GM06990 (cell line): ENCODE data around the gene C19orf25.

Experiments
- DNase-seq: peaks from one replicate; pipeline ENCODE4 v3.0.0-alpha.2; 2011; ENCODE audit not compliant: insufficient read length; ENCODE audit errors: extremely low read depth
- H3K27me3 ChIP-seq: replicated peaks from 2 replicates; pipeline ENCODE4 v1.6.0; 2011; ENCODE audit warnings: low read length; ENCODE audit not compliant: control insufficient read depth, insufficient read depth
- H3K36me3 ChIP-seq: 2 replicates; pipeline ENCODE4 v1.5.1; 2011; ENCODE audit warnings: low read length; ENCODE audit not compliant: control insufficient read depth, insufficient read depth
- H3K4me3 ChIP-seq: replicated peaks from 2 replicates; pipeline ENCODE4 v1.5.1; 2011; ENCODE audit warnings: low read depth, mild to moderate bottlenecking, control low read depth, low read length
- TF ChIP-seq, protein P1 (sequence below): IDR thresholded peaks from 2 replicates; pipeline ENCODE4 v1.5.1; 2011; ENCODE audit warnings: low read length, control low read depth, mild to moderate bottlenecking, inconsistent platforms; ENCODE audit not compliant: insufficient read depth, poor library complexity, severe bottlenecking

C19orf25 gene

DNA sequence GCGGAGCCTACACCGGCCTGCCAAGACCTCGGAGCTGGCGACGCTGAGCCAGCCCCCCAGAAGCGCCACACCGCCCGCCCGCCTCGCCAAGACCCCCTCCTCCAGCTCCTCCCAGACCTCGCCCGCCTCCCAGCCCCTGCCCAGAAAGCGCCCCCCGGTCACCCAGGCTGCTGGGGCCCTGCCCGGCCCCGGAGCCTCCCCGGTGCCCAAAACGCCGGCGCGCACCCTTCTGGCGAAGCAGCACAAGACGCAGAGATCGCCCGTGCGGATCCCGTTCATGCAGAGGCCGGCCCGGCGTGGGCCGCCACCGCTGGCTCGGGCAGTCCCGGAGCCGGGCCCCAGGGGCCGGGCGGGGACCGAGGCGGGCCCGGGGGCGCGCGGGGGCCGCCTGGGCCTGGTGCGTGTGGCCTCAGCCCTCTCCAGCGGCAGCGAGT is 10.2 kb downstream of the C19orf25 start:
- no peaks in the 10 kb centered on the region; the same call in 1 of the 2 replicates for H3K36me3 ChIP-seq
- H3K27me3 ChIP-seq, result no peaks in the 10 kb centered on the region; the same call in 1 of the 2 replicates
- peak; percentile 33 for DNase-seq
- TF ChIP-seq, protein P1, sequence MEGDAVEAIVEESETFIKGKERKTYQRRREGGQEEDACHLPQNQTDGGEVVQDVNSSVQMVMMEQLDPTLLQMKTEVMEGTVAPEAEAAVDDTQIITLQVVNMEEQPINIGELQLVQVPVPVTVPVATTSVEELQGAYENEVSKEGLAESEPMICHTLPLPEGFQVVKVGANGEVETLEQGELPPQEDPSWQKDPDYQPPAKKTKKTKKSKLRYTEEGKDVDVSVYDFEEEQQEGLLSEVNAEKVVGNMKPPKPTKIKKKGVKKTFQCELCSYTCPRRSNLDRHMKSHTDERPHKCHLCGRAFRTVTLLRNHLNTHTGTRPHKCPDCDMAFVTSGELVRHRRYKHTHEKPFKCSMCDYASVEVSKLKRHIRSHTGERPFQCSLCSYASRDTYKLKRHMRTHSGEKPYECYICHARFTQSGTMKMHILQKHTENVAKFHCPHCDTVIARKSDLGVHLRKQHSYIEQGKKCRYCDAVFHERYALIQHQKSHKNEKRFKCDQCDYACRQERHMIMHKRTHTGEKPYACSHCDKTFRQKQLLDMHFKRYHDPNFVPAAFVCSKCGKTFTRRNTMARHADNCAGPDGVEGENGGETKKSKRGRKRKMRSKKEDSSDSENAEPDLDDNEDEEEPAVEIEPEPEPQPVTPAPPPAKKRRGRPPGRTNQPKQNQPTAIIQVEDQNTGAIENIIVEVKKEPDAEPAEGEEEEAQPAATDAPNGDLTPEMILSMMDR, result no peak
- H3K4me3 ChIP-seq, result no peak overlapping the region

DNA sequence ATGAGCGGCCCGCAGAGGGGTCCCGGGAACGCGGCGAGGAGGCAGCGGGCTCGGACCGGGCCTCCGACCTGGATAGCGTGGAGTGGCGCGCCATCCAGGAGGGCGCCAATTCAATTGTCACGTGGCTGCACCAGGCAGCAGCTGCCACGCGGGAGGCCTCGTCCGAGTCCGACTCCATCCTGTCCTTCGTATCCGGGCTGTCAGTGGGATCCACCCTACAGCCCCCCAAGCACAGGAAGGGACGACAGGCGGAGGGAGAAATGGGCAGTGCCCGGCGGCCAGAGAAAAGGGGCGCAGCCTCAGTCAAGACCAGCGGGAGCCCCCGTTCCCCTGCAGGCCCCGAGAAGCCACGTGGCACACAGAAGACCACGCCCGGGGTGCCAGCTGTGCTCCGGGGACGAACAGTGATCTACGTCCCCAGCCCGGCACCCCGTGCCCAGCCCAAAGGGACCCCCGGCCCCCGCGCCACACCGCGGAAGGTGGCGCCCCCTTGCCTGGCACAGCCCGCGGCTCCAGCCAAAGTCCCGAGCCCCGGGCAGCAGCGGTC is 10.7 kb downstream of the C19orf25 start:
- TF ChIP-seq, protein P1, result no peak
- Histone ChIP-seq H3K36me3 (no peaks in the 10 kb centered on the region), H3K27me3 (no peaks in the 10 kb centered on the region; the same call in 1 of the 2 replicates), H3K4me3 (no peak overlapping the region)
- DNase-seq, result peak; percentile 18

DNA sequence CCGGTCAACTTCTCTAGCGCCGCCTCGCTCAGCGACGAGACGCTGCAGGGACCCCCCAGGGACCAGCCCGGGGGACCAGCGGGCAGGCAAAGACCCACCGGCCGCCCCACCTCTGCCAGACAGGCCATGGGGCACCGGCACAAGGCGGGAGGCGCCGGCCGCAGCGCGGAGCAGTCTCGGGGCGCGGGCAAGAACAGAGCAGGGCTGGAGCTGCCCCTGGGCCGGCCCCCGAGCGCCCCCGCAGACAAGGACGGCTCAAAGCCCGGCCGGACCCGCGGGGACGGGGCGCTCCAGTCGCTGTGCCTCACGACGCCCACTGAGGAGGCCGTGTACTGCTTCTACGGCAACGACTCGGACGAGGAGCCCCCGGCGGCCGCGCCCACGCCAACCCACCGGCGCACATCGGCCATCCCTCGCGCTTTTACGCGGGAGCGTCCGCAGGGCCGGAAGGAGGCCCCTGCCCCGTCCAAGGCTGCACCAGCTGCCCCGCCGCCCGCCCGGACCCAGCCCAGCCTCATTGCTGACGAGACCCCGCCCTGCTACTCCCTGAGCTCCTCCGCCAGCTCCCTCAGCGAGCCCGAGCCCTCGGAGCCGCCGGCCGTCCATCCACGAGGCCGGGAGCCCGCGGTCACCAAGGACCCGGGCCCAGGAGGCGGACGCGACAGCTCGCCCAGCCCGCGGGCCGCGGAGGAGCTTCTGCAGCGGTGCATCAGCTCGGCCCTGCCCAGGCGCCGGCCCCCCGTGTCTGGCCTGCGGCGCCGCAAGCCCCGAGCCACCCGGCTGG is 11.3 kb downstream of the C19orf25 start:
- DNase-seq, result peak; percentile 16
- H3K36me3 ChIP-seq, result no peaks in the 10 kb centered on the region
- TF ChIP-seq, protein P1, result no peak
- no peaks in the 10 kb centered on the region; the same call in 1 of the 2 replicates for H3K27me3 ChIP-seq
- H3K4me3 ChIP-seq, result no peak overlapping the region

DNA sequence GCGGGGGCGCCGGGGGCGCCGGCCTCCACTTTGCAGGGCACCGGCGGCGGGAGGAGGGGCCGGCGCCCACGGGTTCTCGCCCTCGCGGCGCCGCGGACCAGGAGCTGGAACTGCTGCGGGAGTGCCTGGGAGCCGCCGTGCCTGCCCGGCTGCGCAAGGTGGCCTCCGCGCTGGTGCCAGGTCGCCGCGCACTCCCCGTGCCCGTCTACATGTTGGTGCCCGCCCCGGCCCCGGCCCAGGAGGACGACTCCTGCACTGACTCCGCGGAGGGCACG is 11.9 kb downstream of the C19orf25 start:
- no peak for DNase-seq
- TF ChIP-seq, protein P1, result no peak
- H3K27me3 ChIP-seq, result no peaks in the 10 kb centered on the region; the same call in 1 of the 2 replicates
- no peaks in the 10 kb centered on the region for H3K36me3 ChIP-seq
- no peak overlapping the region for H3K4me3 ChIP-seq

DNA sequence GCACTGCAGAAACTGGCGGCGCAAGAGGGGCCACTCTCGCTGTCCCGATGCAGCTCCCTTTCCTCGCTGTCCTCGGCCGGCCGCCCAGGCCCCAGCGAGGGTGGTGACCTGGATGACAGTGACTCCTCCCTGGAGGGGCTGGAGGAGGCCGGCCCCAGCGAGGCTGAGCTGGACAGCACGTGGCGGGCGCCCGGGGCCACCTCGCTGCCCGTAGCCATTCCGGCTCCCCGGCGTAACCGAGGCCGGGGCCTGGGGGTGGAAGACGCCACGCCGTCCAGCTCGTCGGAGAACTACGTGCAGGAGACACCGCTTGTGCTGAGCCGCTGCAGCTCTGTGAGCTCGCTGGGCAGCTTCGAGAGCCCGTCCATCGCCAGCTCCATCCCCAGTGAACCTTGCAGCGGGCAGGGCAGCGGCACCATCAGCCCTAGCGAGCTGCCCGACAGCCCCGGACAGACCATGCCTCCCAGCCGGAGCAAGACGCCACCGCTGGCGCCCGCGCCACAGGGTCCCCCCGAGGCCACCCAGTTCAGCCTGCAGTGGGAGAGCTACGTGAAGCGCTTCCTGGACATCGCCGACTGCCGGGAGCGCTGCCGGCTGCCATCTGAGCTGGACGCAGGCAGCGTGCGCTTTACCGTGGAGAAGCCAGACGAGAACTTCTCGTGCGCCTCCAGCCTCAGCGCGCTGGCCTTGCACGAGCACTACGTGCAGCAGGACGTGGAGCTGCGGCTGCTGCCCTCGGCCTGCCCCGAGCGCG is 12.4 kb downstream of the C19orf25 start:
- DNase-seq, result peak; percentile 21
- Histone ChIP-seq H3K36me3 (no peaks in the 10 kb centered on the region), H3K4me3 (no peak overlapping the region), H3K27me3 (no peaks in the 10 kb centered on the region; the same call in 1 of the 2 replicates)
- TF ChIP-seq, protein P1, result no peak
